NCI-H510A treated with DMSO at 0.1 percent for 48 hours (cell line): ENCODE measurements around the gene KIF25.

Experiments used
- DNase-seq: peaks from one replicate; lab custom pipeline; 2025; lab: John Stamatoyannopoulos, UW

The KIF25 gene

DNA sequence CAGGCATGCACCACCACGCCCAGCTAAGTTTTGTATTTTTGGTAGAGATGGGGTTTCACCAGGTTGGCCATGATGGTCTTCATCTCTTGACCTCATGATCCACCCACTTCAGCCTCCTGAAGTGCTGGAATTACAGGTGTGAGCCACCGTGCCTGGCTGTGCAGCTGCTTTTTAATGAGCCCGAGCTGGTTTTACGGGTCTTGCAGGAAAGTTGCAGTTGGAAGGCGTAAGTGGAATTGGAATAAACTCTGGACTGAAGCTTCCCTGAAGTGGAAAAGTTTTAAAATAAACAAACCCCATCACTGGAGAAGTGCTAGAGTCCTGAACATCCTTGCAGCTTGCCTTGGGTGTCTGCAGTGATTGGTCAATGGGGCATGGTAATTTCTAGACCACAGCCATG, 40.4 kb downstream of the KIF25 start:
- DNase-seq: peak; percentile 44

DNA sequence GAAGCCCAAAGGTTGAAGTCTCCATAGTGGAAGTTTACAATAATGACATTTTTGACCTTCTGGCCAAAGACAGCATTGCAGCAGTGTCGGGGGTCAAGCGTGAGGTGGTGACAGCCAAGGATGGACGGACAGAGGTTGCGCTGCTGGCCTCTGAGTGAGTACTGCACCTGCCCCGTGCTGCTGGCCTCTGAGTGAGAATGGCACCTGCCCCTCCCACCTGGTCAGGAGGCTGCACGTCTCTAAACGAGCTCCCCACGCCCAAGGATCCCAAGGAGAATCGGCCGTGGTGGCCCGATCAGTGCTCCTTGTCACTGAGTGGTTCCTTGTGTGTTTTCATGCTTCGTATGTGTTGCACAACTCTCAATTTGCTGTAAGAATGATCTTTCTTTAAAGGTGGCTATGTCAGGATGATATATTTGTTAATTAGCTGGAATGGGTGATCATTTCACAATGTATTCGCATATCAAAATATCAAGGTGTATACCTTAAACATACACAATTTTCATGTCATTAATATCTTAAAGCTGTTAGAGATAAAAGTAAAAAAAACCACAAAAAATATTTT, 41.2 kb downstream of the KIF25 start:
- no peak for DNase-seq

DNA sequence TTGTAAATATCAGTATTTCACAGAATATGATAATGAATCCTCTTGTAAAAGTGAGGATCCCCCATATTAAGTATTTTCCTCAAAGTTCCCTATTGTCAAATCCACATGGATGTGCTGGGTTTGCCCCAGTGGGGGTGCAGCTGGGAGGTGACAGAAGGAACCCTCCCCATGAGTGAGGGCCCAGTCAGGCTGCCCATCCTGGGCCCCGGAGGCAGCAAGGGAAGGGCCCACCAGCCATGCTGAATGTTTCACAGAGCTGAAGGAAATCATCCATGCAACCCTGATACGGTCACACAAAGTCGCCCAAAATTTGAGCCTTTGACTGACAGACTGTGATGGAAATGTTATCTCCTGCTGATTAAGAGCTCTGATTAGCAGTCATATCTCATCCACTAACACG, 41.8 kb downstream of the KIF25 start:
- no peak for DNase-seq

DNA sequence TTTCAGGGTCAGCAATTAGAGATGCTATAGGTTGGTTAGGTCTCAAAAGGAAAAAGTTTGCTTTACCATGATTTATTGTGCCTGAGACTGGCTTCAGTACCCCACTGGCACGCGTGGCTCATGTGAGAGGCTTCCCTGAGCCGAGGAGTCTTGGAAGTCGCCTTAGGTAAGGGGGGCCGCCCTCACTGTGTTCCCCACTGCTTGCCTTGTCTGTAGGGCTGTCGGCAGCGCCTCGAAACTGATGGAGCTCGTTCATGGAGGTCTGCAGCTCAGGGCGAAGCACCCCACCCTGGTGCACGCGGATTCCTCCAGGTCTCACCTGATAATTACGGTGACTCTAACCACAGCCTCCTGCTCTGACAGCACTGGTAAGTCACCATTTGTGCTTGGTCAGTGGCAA, 42.4 kb downstream of the KIF25 start:
- DNase-seq: no peak

DNA sequence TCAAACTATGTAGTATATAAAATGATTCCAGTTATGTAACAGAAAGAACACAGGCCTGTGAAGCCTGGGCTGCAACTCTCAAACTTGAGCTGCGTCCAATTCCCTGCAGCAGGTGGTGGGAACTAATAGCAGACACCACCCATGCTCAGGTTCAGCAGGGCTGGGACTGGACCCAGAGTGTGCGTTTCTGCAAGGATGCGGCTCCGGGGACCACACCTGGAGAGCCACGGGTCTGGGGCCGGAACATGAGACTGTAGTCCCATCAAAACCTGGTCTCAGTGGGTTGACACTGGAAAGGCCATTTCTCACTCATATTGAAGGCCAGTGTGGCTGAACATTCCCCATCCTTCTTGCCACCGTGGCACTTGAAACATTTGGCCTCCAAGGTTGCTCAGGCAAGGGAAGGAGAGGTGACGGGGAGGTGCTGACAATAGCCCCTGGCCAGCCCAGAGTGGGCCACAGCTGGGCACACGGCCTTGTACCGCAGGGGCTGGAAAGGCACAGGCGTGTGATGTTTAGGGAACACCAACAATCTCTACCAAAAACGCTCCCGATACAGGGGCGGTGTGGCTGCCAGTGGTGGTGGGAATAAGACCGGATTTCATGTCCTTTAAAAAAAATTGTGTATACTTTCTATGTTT, 43.5 kb downstream of the KIF25 start:
- no peak for DNase-seq

DNA sequence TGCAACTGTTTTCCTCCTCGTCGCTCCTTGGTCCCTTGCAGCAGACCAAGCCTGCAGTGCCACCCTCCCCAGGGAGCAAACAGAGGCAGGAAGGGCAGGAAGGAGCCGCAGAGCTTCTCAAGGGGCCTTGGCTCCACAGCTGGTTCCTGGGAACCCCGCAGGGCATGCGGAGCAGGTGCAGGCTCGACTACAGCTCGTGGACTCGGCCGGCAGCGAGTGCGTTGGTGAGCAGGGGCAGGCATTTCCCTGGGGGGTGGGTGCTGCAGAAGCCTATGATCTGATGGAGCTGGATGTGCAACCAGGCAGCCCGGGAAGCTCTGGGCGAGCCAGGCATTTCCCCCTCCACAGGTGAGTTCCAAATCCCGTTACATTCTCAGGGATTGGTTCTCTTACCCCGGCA, 44.5 kb downstream of the KIF25 start:
- no peak for DNase-seq

DNA sequence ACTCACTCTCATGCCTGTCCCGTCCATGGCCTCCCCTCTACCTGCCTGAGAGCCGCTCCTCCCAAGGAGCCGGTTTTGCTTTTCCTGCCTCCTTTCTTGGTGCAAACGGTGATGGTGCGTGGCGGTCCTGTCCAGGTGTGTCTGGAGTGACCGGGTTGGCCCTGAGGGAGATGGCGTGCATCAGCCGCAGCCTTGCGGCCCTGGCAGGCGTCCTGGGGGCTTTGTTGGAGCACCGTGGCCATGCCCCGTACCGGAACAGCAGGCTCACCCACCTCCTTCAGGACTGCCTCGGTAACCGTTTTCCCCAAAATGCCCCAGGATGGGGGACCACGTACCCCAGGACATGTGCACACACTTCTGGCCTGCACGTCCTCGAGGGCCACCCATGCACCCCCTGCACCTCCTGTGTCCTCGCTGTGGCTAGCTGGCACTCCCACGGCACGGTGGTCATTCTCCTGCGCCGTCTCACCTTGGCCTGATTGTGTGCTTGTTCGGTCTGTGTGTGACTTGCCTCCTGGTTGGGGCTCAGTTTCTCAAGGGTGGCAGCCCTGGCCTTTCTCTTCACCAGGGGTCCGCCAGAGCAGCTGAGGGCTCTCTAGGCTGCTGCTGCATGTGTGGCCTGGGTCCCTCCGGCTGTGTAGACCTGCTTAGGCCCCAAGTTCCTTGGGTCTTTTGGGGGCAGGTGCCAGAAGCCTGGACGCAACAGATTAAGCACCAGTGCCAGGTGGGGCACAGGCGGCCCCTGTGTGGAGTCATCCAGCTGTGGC, 45.1 kb downstream of the KIF25 start:
- DNase-seq: no peak

DNA sequence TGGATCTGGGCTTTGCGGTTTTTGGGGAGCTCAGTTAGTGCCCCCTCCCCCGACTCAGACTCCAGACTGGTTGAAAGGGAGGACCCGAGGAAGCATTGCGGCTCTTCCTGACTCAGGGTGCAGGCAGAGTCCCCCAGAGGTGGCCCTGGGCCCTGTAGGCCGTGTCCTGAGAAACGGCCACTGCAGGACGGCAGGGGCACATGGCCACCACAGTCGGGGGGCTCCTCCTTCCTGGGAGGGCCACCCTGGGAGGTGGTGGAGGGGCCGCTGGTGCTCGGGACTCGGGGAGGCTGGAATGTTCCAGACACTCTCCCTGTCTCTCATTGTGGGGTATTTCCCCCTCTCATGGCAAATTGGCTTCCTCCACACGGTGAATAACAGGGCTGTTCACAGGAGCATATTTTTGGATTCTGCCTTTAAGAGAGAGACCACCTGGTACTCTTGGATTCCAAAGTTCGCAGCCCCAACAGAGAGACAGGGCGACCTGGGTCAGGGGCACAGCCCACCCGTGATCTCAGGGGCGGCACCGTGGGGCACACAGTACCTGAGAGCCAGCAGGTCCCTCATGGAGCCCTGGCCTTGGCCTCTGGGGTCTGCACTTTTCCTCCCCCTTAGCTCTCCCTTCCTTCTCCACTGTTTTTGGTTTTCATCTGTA, 45.8 kb downstream of the KIF25 start:
- DNase-seq: no peak

DNA sequence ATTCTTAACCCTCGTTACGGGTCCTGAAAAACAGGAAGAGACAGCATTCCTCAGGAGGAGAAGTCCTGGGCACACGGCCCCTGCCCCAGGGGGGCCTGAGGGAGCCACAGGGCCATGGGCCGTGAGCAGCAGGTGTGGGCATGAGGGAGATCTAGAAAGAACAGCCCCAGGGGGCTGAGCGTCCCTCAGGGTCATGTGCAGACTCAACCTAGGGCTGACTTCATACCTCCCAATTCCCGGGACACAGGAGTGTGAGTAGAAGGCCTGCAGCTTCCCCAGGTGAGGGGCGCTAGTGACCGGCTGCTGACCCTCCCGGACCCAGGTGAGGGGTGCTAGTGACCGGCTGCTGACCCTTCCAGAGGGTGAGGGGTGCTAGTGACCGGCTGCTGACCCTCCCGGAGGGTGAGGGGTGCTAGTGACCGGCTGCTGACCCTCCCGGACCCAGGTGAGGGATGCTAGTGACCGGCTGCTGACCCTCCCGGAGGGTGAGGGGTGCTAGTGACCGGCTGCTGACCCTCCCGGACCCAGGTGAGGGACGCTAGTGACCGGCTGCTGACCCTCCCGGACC, 46.5 kb downstream of the KIF25 start:
- no peak for DNase-seq

DNA sequence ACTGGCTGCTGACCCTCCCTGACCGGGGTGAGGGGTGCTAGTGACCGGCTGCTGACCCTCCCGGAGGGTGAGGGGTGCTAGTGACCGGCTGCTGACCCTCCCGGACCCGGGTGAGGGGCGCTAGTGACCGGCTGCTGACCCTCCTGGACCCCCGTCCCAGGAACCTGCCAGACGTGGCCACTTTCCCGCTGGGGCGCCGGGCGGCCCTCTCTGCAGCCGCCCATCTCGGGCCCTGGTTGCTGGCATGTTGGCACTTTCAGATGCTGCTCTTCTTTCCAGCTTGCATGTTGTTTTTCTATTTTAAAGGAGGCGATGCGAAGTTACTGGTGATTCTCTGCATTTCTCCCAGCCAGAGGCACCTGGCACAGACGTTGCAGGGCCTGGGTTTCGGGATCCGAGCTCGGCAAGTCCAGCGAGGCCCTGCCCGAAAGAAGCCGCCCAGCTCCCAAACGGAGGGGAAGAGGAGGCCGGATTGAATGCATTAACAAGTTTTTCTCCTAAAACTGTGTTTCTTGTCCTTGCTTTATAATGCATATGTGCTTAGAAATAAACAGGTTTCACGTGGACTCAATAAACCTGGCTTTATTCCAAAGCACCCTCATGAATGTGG, 47.2 kb downstream of the KIF25 start:
- no peak for DNase-seq

DNA sequence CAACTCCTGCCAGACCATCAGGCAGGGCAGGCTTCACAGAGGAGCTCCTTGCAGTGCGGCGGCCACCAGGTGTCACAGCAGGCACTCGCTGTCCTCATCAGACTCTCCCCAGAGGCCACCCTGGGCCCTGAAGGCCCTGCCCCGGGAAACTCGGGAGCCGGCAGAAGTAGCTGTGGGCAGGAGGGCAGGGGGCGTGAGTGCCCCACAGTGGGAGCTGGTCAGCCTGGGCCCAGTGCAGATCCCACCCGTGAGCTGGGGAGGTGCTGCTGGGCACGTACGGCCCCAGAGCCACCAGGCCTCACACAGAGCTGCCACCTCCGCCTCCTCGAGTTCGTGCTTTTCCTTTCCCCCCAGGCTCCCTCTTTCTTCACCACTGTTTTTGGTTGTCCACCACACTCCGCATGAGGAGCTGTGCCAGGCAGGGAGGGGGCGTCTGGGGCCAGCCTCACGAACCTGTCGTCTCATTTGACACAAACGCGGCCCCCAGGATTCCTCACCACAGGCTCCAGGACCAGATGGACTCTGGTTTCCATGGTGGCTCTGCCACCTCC, 47.7 kb downstream of the KIF25 start:
- peak; percentile 5 for DNase-seq

DNA sequence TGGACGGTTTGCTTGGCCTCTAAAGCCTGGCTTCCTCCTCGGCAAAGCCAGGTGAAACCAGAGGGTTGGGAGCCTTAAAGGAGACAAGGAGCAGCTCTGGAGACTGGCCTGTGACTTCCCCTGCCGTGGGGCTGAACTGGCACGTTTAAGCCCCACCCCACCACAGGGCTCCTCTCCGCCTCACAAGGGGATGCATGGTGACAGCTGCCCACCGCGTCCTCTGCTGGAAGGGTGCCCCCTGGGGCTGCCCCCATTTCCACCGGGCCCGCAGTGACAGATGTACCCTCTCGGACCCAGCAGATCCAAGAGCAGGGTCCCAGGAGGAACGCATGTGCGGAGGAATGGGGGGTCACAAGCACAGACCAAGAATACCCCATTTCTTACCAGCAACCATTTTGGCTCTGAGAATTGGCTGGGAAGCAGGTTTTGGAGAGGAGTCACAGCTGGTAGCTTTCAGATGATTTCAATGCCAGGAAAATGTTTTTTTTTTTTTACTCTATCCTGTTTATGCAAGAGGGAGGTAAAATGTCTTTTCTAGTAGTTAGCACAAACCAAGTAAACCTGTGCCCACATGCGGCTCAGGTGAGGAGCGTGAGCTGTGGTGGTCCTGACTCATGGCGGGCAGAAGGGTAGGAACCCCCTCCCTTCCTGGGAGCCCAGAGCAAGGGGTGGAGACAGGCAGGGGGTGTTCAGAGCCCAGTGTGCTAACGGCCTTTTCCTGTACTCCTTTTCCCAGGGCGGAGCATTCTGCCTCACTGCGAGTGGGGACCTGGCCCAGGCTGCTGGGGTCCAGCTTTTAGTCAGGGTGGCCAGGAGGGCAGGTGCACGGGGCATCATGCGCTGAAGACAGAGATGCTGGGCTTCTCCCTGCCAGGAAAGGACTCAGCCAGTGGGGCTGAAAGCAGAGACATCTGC, 48.5 kb downstream of the KIF25 start:
- DNase-seq: no peak

DNA sequence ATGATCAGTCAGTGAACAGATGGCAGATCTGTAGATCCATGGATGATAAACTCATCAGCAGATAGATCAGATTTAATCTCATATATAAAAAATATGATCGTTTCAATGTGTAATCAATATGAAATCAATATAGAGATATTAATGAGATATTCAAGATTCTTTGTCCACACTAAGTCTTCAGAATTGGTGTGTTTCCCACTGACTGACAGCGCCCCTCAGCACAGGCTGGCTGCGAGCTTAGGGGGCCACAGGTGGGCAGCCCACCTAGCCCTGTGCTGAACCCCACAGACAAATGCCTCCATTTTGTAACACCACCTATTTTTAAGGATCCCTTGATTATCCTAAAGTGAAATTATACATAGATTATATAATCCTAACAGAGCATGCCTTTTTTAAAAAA, 49.2 kb downstream of the KIF25 start:
- DNase-seq: no peak

DNA sequence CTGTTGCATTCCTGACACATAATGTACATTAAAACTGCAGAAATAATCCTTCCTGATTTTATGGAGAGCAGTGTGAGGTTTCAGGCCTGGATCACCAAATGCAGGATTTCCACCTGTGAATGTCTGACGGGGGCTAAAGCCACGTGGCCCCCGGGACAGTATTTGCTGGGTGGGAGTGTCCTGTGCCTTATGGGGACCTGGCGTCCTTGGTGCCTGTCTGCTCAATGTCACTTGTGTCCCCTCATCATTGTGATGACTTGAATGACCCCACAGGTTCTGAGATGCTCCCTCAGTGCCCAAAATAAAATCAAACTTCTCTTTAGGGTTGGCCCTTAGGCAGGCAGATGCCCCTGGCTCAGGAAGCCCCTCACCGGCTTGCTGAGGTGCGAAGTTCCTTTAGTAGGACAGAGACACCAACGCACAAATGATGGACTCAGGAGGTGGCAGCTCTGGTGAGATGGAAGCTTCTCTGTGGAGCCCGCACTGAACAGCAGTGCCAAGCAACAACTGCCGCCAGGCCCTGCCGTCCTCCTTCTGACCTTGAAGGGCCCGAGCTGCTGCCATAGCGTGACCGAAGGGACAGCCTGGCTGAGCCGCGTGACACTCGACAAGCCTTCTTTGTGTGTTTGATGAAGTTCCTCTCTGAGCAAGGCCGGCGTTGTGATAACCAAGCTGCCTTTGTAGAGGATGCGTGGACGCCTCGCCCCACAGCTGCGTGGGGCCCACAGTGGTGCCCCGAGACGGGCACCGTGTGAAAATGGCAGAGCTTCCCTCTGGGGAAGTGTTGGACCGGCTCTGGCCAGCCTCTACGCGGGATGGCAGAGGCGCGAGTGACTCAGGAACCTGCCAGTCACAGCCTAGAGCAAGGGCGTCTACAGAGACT, 50.6 kb downstream of the KIF25 start:
- DNase-seq: no peak

DNA sequence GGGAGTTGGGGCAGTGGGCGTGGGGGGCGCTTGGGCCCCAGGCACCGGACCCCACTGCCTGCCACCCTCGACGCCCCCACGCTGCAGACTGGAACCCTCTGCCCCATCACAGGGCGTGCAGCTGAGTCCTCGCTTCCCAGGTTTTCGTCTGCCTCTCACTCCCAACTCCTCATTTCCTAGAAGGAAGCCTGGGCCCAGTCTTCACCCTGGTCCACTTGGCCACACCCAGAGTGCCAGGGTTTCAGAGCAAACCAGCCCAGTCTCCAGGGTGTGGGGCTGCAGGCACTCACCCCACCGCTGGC, 51.2 kb downstream of the KIF25 start:
- DNase-seq: no peak

DNA sequence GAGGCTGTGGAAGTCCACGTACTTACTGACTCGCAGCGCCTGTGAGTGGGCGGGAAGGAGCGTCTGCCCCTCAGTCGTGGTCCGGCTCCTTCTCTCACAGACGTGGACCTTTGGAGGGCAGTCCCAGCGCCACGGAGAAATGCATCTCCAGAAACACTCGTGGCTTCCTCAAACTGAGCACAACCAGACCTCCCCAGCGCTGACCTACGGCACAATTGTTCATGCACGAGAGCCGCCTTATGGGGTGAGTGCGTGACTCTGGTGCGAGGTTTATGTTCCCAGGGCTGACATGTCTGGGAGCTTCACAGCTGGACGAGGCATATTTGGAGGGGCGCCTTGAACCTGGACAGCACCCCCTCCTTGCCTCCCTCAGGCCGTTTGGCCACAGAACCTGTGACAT, 51.8 kb downstream of the KIF25 start:
- no peak for DNase-seq

DNA sequence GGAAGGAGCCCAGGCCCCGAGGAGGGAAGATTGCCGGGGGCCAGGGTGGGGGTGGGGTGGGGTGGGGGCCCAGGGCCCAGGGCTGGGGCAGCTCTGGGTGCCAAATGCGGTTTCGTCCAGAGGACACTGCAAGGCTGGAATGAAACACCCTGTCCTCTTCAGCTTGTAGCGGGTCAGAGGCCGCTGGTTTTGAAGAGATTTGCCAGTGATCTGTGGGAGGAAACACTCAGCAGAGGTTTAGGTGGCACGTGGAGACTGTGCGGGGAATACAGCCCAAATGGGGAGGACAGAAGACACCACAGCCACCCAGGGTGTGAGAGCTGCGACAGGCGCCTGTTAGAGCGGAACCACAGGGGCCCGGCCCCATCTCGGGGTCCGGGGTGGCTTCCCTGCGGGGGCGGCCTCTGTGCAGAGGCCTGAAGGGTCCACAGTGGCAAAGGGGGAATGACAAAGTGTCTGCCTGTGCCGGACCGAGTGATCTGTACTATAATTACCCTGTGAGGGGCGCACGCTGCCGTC, 52.3 kb downstream of the KIF25 start:
- DNase-seq: no peak

DNA sequence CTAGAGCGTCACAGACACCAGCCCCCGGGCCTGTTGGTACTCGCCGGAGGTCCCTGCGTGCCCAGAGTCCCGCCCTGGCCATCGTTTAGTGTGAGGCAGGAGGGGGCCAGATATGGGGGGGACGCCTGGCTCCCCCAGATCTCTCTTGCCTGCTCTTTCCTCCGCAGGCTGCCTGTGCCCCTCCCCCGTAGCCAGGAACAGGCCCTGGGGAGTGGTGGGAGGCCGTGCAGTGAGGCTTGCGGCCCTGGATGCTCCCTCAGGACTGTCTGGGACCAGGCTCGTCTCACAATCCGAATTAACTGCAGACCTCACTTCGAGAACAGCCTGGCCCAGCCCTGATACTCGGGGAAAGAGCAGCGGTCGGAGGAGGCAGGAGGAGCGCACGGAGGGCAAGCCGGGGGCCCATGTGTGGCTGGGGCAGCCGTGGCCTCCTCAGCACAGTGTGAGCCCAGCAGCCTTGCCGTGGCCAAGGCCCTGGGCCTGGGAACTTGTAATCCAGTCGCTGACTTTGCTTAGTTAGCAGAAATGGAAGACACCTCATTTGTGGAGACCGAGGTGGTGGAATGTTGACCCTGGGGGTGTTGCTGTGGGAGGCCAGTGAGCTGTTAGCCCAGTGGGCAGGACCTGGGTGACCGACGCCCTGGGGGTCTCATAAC, 52.9 kb downstream of the KIF25 start:
- DNase-seq: no peak

DNA sequence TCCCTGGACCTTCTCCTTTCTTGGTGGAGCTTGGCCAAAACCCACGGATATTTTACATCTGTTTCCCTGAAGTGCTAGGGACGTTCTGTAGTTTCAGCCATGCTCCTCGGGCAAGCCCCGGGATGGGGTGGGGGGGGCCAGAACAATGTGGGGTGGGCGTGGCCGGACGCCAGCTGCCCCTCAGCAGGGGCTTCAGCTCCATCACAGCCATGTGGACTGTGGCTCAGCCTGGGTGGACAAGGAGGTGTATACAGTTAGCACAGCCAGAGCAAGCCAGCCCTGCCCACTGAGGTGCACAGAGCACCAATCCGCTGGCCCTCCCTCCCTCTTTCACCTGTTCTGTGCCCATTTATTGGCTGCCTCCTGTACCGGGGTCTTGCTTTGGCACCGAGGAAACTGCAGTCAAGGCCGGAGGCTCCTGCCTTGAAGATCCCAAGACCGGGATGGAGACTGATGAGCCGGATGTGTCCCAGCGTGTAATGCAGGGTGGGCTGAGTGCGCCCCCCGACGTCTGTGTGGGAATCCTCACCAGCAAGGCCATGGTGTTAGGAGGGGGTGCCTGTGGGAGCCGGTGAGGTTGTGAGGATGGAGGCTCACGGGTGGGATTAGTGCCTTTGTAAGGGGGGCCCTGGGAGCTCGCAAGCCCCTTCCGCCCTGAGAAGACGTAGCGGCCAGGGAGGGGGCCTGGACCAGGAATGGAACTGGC, 53.6 kb downstream of the KIF25 start:
- DNase-seq: no peak
